Measurements from ENCODE around the gene LRRC10B.

LRRC10B gene

DNA sequence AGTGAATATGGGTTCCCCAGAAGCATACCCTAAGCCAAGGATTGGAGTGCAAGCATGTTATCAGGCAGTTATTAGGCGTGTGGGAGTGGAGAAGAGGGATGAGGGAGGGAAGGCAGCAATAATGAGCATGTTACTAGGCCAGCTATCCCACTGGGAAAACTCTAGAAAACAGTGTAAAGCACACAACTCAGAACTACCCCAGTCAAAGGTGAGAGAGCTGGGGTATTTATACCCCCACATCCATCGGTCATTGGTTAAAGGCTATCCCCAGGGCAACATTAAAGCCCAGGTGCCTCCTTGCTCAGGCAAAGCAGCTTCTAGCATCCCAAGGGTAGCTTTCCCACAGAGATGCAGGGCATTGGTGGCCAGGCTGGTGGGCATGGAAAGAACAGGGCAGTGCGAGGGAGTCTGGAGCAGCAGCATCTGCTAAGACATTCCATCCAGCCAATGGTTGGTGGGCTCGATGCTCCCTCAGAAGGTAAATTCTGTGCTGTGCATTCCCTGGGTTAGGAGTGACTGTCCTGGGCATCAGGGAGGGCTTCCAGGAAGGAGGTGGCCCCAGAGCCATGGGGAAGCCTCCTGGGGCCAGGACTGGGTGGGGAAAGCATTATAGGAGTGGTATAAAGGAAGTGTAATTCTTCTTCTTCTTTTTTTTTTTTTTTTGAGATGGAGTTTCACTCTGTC lies 21.1 kb upstream of the LRRC10B start:
- no peak for DNase-seq

DNA sequence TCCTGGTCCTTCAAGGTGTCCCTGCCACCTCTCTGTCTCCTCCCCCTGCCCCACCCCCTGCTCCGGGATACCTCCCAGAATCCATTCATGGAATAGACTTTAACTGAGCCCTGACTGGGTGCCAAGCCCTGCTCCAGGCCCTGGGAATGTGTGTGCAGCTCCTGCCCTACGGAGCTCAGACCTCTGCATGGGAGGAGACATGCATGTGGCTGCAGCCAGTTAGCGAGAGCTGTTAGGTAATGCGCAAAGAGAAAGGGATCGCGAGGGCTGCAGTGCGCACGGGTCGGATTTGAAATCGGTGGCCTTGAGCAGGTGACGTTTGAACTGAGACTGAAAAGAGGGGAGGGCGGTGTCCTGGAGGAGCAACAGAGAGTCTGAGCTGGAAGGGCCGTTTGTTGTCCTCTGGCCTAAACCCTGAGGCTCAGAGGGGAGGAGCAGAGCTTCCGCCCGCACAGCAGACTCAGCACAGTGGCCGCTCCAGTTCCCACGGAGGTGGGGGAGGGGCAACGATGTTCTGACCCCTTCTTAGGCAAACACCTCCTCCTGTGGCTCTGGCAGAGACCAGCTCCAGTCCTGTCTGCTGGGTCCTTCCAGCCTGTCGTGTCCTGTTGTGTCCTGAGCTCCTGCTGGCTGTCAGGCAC lies 19.8 kb upstream of the LRRC10B start:
- no peak for DNase-seq

DNA sequence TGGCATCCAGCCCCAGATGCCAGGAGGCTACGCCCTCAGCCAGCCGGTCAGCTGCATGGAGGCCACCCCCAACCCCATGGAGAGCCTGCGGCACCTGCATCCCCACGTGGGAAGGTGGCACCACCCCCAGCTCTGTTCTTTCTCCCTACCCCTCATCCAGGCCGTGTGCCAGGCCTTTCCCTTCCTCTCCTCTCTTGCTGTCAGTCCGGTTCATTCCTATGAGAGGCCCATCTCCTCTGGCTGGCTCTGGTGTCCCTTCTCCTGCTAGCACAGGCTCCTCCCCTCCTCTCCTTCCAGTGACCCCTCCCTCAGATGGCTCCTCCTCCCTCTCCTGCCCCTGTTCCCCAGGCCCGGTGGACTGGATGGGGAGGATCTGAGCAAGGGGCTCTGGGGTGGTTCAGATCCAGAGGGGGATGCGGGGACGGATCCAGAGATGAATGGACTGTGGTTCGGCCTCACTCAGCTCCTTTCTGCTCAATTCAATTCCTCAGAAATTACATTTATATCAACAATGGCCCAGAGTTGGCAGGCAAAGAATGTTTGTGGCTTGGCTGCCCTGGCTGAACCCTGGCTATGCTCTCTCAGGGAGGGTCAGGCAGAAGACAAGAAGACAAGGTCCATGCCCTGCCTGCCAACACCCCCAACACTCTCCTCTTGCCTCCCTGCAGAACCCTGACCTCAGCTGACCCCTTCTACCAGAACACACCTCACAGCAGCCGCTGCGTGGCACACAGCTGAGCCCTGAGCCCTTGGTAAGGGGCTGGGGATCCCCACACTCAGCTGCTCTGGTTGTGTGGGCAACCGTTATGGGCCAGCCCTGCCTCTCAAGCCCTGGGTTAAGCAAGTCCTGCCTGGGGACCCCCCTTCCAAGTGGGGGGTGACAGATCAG lies 18.5 kb upstream of the LRRC10B start:
- DNase-seq, result no peak

DNA sequence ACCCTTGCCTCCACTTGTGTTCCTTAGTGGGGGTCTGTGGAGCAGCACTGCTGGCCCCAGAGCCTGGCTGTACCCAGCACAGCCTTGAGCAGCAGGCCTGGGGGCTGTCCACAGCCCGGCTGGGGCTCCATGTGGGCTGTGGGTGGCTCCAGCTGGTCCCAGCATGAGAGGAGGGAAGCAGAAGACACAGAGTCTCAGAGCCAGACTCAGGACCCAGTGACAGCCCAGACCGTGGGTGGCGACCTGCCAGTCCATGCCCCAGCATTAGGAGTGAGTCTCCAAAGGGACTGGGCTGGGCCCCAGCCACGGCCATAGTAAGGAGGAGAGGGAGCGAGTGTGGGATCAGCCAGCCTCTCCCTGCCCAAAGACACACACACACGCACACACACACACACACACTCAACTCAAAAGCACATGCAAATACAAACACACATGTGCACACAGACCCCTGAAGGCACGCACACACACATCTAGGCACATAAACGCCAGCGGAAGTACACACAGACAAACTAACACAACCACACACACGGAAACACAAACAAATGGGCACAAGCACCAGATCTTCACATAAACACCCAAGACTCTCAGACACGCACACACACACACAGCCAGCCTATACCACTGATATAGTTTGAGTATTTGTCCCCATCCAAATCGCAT lies 16.7 kb upstream of the LRRC10B start:
- no peak for DNase-seq

DNA sequence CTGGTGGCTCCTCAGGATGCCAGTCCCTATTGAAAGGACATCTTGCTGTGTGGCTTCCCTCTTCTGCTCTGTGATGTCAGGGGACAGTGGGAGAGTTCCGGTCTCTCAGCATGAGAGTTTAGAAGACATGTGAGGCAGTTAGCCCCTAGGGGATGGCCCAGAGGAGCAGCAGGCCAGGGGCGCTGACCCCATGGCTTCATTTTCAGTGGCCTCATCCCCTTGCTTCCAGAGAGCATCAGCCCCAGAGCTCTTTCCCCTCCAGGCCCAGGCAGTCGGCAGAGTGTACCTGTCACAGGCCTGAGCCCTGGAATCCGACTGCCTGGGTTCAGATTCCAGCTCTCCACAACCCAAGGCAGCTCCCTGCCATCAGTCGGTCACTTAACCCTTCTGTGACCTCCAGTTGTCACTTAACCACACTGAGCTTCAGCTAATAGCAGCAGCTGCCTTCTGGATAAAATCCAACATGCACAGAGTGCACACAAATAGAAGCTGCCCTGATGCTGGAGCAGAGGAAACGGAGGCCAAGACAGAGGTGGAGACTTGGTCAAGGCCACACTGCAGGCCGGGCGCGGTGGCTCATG lies 14.1 kb upstream of the LRRC10B start:
- DNase-seq, result no peak

DNA sequence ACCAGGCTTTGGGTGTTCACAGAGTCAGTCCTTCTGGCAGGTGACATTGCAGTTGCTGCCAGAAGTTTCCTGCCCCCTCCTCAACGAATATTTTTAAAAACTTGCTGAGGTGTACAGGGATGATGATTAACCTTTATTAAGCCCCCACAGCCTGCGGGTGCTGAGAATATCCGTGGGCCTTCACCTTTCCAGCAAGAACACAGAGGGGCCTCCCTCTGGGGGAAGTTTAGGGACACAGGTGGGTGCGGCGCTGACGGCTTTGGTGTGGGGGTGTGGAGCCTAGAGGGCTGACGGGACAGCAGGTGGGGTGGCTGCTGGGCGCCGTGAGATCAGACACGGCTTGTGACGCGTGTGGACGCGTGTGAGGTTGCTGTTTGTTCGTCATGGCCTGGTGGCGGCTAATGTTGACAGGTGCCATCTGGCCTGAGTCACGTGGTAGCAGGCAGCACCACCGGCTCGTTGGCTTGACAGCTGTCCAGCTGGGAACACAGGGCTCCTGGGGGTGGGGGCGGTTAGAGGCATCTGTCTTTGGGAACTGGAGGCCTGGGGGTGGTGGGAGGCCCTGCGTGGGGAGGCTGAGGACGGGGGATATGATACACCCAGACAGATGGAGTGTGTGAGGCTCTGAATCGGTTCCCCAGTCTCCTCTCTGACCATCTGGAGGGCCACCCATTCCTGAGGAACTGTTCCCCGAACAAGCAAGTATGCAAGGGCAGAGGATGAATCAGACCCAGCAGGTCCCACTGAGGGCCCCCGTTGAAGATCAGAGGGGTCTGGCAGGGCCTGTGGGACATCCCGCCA lies 12.5 kb upstream of the LRRC10B start:
- no peak for DNase-seq

DNA sequence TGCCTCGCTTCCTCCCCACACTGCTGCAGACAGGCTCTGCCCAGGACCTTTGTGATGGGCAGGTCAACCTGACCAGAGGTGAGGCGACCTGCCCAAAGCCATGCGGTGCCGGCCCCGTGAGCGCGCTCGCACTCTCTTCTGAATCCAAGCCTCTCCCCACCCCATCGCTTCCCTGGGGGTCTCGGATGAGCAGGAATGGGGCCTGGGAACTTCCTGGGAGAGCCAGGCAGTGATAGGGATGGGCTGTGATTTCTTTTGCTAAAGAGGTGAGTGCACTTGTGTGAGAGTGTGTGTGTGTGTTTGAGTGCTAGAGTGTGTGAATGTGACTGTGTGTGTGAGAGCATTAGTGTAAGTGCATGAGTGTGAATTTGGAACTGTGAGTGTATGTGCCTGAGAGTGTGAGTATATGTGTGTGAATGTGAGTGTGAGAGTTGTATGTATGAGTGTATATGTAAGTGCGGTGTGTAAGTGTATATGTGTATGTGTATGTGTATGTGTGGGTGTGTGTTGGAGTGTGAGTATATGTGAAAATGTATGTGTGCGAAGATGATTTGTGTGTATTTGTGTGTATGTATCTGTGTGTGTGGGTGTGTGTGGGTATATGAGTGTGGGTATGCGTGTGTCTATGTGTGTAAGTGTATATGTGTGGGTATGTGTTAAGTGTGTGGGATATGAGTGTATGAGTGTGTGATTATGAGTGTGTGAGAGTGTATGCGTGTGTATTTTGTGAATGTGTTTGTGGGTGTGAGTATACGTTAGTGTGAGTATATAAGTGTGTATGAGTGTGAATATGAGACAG lies 11.7 kb upstream of the LRRC10B start:
- no peak for DNase-seq

DNA sequence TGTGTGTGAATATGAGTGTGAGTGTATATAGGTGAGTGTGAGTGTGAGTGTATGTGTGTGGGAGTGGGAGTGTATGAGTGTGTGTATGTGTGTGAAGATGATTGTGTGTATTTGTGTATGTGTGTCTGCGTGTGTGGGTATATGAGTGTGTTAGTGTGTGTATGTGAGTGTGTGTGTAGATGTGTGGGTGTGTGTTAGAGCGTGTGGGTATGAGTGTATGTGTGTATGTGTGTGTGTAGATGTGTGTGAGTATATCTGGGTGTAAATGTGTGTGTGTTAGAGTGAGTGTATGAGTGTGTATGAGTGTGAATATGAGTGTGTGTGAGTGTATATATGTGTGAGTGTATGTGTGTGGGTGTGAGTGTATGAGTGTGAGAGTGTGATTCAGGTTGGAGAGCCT lies 11.1 kb upstream of the LRRC10B start:
- DNase-seq, result no peak

DNA sequence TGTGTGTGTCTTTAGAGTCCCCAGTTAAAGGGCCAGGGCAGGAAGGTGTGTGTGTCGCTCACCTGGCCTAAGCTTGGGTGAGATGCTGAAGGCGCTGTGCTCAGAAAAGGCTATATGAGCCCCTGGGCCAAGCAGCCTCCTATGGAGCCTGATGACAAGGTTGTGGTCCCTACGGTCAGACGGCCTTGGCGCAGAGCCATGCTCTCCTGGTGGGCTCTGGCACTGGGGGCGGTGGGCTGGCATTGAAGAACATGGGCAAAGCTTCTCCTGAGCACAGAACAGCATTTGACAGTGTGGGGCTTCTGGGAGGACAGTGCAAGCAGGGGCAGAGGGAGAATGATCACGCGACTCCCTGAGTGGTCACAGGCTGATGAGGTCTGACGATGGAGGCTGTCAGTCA lies 10.7 kb upstream of the LRRC10B start:
- DNase-seq, result no peak

DNA sequence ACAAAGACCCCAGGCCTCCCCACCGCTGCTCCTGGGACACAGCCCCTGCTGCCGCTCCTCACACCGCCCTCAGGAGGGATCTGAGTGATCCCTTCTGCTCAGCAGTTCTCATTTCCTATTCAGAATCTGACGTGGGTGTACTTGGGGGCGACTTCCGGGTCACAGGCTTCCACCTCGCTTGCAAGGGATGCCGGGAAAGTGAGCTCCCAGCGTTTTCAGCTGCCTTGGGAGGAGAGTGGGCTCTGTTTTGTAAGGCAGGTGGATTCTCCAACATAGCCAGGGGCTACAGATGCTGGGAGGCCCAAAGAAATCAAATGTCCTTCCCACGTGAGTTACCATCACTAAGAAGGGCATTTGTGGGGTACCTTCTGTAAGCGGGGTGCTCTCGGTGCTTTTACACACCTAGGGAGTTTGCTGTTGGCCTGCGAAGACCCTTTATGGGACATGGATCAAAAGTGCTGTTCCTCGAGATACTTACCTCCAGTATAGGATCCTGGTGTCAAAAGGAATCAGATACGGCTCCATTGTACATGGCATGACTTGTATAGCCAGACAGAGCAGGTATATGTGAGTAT lies 9.7 kb upstream of the LRRC10B start:
- DNase-seq, result no peak

DNA sequence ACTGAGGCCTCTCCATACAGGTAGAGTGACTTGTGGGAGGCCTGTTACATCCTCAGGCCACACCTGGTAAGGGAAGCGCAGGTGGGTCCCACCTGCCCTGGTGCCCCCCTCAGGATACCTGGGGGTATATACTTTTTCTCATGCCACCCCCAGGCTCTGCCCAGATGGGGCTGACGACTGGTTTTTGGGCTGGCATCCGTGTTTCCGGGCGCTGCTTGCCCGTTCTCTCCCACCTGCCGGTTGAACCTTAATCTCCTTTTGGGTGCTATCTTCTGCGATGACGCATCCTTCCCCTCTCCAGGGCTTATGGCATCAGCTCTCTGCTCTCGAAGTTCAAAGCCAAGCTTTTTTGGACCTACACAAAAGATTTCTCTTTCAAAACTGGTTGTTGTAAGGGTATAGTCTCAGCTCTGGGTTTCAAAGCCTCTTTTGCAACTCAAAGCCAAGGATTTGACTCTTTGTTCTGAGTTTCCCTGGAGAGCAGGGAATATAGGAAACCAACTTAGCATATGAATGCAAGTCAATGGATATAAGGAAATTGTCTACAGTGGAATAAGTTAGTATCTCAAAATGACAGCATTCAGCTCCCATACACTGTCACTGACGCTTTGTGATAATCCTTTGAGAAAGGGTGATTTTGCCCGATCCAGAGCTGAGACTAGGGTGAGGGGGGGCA lies 8.6 kb upstream of the LRRC10B start:
- no peak for DNase-seq

DNA sequence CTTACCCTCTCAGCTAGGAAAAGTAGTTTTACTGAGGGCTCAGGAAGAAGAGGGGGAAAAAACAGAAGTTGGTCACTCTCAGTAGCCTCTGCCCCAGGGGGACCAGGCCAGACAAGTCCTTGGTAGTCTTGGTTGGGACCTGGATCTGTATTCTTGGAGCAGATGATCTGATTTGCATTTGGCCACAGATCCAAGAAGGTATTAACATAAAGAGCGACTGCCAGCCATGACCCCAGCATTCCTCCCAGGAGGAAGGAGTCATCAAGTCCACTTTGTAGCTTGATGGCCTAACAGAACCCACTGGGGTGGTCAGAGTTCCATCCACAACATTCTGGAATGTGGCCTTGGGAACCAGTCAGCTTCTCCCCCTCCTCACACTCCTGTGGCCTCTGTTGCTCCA lies 6.0 kb upstream of the LRRC10B start:
- no peak for DNase-seq

DNA sequence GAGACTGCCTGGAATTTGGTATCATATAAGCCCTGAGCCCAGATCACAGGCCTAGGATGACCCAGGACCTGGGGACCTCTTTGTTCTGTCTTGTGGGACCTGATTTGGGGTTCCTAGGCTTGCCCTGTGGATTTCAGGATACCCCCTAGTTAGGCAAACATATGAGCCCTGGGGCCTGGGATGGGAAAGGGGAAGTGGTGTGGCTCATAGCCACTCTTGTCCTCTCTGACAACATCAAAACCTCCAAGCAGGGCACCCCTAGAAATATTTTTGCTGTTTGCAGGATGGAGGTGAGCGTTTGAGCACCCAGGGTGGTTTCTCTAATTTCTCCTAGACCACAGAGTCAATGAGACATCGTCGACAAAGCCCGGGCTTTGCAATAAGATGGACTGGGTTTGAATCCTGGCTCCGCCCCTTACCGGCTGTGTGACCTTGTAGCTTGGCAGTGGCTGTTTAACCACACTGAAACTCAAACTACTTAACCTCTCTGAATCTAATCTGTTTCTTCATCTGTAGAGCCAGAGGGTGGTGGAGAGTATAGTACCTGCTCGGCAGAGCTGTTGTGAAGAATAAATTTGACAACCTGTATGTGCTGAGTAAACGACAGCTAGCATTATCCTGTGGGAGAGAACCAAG lies 5.3 kb upstream of the LRRC10B start:
- no peak for DNase-seq

DNA sequence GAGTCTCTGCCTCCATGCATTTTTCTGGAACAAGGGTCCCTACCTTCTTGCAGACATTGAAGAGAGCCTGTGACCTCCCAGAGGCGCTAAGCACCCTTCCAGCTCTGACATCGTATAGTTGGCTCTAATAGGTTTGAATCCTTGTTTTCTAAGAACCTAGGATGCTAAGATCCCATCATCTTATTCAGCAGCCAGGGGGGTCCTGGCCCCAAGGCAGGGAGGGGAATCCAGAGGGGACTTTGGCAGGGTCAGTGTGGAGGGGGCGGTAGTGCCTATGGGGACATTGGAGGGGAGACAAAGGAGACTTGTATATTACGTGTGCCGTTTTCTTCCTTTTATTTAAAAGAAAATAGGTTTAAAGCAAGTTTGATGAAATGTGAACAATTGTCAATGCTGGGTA lies 3.4 kb upstream of the LRRC10B start:
- no peak for DNase-seq

DNA sequence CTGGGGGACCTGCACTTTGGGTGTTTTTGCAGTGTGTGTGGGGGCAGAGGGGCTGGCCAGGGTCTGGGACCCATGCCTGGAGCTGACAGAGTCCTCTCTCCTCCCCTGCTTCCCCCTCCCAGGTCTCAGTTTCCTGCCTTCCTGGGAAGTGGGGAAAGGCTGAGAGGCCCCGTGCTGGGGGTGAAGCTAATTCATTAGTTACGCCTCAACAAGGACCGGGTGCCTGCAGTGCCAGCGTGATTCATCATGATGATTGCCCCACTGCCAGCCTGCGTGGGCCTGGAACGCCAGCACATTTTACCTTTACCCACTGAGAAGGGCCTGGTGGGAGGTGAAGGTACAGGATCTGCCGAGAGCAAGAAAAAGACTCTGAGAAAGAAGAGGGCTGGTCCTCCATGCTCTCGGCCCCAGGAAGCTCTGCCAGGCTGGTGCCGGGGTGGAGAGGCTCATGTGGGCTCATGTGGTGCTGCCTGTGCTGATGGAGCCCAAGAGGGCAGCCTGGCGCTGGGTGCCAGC lies 2.9 kb upstream of the LRRC10B start:
- DNase-seq, result no peak

DNA sequence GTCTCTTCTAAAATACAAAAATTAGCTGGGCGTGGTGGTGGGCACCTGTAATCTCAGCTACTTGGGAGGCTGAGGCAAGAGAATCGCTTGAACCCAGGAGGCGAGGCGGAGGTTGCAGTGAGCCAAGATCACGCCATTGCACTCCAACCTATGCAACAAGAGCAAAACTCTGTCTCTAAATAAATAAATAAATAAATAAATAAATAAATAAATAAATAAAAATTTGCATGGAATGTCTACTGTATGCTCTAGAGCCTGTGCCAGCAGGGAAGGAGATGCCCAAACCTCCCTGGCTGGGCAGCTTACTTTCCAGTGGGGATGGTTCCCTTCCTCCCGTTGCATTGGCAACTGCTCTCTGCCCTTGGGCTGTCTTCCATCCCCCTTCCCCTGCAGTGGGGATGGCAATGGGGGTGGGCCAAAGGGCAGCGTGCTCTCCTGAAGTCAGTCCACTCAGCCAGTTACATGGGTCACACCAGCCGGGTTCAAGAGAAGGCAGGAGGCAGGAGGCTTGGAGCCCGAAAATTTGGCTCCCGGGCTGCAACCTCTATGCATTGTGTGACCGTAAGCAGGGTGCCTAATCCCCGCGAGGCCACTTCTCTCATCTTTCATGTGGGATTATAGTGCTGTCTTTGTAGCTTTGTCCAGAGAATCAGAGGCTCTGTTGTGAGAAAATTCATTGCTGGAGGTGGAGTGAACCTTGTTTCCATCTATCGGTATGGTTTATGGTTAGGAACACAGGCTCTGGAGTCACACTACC lies 1.4 kb upstream of the LRRC10B start:
- no peak for DNase-seq

DNA sequence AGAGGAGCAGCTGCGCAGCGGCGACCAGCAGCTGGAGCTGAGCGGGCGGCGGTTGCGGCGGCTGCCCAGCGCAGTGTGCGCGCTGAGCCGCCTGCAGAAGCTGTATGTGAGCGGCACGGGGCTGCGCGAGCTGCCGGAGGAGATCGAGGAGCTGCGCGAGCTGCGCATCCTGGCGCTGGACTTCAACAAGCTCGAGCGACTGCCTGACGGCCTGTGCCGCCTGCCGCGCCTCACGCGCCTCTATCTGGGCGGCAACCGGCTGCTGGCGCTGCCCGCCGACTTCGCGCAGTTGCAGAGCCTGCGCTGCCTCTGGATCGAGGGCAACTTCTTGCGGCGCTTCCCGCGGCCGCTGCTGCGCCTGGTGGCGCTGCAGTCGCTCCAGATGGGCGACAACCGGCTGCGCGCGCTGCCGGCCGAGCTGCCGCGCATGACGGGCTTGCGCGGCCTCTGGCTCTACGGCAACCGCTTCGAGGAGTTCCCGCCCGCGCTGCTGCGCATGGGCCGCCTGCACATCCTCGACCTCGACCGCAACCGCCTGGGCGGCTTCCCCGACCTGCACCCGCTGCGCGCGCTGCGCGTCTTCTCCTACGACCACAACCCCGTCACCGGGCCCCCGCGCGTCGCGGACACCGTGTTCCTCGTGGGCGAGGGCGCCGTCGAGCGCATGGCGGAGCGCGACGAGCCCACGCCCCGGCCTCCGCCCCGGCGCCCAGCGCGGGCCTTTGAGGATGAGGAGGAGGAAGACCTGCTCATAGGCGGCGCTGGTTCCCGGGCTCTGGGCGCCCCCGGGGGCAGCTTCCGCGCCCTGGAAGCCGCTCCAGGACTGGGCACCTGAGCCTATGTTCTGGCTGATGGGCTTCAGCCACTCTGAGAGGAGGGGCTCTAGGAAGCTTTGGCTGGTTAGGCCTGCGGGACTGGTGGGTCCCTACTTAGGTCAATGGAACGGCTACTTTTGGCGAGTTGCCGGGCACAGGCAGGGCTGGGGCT lies 787 bp downstream of the LRRC10B start:
- peak; percentile 15 for DNase-seq
